IPS-NIHi7 (cell line): Measurements from ENCODE around the gene TRPM1.
A peak's percentile ranks its signal among the peaks of the same experiment; 100 is the strongest.

Experiments
- DNase-seq: peaks from one replicate; pipeline ENCODE4 v3.0.0; 2012; ENCODE audit warnings: mixed read lengths; ENCODE audit errors: extremely low spot score

The TRPM1 gene

DNA sequence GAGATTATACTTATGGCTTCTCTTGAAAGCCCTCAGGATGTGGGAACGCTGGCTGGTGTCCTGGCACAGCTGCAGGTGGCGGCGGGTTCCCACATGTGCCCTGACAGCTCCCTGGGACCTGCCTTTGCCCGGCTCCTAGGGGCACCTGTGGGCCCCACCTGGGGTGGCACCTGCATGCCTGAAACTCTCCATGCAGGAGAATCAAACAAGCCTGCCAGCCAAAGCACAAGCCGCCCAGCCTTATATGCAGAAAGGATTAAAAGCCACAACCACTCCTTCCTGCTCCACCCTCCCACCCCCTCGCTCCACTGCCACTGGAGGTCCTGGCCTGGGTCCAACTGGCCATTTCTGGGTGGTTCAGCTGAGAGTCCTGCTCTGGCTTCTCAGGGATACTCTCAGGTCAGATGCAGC is 18.1 kb downstream of the TRPM1 start:
- no peak for DNase-seq

DNA sequence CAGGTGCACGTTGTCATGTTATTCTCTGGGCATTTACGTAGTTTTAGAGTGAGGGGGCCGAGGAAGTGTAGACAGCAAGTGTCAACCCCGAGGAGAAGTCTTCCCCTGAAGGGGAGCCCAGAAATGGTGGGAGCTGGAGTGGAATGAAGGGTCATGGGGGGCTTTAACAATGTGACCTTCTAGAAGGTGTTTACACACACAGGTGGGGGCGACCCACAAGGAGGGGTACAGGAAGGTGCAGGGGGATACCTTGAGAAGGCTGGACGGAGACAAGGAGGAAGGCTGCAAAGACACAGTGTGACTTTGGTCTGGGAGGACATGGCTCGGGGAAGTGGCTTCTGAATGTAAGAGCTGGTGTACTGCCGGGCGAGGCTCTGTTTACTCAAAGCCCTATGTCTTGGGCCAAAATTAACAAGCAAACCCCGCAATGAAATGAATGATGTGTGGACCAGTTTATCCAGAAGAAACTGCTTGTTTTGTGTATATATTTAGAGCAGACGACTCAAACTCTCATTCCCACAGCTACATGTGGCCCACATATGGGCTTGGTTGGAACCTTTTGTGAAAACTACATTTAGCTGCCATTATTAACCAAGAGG is 18.7 kb downstream of the TRPM1 start:
- no peak for DNase-seq

DNA sequence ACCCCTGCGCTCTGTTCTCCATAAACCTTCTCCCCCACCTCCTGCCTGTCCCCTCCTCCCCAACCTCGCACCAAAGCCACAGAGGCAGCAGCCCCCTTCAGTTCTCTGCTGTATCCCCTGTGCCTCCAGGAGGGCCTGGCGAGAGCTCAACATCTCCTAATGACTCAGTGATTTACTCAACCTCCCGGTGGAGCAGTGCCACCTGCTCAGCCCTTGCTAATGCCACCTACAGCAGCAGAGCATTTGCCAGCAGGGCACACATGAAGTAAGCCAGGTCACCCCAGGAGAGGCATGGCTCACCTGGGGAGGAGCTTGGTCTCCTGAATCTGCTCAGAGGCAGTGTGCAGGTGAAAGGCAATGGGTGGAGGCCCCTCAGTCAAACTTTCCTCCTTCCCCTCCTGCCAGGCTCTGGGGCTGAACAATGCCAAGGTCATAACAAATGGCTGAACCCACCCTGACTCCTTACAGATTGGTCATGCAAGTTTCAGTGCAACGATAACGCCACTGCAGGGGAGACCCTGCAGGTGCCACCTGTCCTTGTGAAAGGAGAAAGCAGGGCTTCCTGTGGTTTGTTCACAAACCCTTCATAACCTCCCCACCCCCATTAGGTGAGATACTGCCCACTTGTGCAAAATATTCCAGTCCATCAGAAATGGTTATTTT is 19.8 kb downstream of the TRPM1 start:
- DNase-seq, result no peak

DNA sequence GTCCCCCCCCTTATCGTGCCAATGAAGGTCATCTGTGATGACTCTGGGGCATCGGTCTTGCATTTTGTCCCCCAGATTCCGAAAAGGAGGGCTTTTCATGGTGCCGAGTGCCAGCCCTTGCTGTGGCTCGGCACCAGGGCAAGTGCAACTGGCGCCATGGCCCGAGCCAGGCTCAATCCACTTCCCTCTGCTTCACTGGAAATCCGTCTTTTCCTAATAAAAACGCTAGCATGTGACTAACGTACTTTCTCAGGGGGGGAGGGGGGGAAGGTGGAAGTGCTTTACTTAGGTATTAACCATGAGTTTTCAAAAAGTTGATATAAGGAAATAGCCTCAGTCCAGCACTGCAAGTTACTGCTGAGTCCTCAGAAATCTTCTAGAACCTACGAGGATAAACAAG is 20.5 kb downstream of the TRPM1 start:
- DNase-seq, result no peak

DNA sequence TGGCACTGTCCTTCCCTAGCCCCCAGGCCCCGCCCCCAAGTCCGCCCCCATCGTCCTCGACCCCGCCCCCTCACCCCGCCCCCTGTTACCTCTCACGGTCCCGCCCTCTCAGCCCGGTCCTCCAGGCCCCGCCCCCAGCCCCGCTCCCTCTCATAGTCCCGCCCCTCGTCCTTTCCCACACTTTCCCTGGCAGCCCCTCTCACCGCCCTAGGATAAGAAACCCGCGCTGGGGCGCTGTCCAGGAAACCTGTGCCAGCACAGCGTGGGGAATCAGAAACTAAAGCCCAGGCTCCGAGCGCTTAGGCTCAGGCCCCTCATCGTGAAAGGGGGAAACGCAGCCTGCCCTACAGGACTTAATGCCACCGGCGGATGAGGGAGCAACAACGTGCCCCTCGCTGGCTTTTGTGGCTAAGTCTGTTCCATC is 20.9 kb downstream of the TRPM1 start:
- DNase-seq, result peak; percentile 94

DNA sequence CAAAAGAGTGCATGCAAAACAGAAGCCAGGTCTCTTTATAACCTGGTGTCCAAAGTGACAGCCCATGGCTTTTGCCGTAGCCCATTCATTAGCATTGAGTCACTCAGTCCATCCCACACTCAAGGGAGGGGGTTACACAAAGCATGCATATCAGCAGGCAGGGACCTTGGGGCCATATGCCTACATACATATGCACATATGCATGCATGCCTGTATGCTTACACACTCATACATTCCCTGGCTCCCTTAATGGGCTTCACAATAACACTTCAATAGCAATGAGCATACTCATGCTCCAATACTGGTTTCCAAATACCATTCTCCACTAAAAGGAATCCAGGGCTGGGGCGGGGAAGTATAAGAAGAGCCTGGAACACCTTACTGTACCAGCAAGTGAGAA is 22.0 kb downstream of the TRPM1 start:
- peak; percentile 48 for DNase-seq

DNA sequence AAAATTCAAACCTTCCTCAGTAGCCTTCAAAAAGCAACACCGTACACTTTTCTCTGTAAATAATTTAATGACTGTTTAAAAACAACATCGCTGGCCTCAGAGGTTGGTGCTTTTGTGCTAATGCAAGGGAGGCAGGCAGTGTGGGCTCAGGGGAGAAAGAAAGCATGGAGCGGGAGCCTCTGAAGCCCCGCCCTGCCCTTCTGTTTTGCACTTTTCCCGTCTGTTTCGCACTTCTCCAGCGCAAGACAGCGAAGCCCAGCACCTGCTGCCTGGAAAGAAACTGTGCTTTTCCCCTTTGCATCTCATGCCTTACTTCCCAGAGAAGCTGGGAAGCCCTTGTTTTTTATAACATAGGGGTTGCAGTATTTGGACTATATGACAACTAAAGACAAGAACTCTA is 23.1 kb downstream of the TRPM1 start:
- no peak for DNase-seq

DNA sequence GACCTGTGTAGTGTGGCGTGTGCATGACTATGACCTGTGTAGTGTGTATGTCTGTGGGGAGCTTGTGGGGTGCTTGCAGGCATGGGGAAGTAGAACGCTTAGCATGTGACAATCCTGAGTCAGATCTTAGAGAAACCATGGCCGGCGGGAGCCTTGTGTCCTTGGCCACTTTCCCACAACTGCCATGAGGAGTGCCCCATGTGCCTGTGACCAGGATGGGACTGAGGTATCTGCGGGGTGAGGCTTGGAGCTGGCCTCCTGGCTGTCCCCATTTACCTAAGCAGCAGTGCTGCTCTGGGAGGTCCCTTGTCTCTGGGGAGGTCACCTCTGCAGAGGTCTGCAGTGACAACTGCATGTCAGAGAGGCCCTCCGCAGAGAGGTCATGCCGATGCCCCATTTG is 23.6 kb downstream of the TRPM1 start:
- DNase-seq, result no peak

DNA sequence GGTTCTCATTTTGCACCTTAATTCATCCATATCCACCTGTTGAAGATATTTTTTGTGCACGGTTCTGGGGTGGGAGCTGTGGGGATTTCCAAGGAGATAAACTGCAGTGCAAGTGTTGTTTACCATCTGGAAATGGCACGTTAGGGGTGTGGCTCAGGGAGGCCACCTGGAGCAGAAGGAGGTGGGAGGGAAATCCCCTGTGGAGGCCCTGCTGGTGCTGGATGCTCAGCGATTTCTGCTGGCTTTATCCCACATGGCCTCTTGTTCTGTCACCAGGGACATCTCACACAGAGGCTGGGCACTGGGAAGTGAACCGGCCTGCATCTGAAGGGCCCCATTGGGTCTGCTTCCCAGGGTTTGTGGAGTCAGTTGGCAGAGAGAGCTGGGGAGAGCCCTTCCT is 24.3 kb downstream of the TRPM1 start:
- DNase-seq, result no peak

DNA sequence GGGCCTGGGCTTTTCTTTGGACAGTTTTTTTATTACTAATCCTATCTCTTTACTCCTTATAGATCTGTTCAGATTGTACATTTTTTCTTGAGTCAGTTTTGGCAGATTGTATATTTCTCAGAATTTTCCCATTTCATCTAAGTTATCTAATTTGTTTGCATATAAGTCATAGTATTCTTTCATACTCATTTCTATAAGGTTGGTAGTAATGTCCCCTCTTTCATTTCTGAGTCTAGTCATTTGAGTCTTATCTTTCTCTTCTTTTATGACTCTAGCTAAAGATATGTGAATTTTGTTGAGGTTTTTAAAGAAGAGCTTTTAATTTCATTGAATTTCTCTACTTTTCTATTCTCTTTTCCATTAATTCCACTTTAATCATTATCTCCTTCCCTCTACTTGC is 27.2 kb downstream of the TRPM1 start:
- DNase-seq, result no peak

DNA sequence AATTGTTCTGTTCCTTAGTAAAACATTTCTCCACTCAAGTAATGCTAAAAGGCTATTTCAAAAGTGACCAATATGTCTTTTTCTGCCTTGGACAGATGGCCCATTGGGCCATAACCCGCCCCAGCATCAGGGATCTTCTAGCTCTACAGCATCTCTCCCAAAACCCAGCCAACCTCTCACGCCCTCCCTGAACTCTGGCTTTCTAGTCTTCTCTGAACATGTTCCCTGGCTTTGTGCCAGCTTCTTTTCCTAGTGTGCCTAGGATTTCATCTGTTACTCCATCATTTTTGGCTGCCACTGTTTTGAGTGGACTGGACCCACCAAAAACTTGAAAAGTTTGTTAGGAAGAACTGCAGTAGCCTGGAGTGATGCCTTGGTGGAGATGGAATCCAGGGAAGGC is 30.7 kb downstream of the TRPM1 start:
- DNase-seq, result no peak

DNA sequence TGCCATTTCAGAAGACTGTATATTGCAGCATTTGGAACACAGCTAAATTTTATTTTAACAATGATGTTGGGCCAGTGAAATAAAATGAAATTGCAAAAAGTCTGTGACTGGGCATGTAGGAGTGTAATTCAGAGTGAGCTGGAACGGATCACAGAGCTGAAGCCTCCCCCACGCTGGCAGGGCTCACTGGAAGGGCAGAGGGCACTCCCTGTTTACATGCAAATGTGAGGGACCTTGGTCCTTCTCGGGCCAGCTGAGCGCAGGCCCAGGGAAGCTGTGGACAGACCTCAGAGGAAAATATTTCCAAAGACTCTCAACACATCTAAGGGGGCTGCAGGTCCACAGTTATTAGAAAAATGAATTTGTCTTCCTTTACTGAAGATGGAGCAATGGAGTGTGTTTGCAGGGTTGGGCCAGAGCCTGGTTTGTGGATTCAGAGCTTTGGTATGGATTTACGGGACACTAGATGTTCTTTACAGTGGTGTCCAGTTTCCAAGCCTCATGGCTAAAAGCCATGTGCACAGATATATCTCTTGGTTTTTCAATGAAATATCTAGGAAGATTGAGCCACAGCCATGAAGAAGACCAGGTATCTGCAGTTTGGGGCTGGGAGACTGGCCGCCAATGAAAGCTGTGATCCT is 32.0 kb downstream of the TRPM1 start:
- no peak for DNase-seq

DNA sequence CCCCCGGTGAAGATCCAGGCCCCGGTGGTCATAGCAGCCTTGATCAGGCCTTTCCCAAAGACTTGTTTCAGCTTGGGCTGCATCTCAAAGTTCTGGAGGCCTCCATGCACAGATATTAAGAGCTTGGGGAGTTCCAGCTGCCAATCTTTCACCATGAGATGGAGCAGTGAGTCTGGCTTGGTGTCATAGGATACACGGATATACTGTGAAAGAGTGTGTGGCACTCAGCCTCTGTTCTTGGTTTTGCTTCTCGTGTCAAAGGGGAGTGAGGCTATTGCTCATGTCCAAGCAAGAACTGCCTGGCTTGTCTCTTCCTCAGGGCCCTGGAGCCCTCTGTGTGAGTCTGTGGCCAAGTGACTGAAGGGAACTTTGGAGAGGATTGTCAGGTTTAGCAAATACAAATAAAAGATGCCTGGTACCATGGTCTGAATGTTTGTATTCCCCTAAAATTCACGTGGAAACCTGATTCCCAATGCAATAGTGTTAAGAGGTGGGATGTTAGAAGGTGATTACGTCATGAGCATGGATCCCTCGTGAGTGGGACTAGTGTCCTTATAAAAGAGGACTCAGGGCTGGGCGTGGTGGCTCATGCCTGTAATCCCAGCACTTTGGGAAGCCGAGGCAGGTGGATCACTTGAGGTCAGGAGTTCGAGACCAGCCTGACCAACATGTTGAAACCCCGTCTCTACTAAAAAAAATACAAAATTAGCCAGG is 33.5 kb downstream of the TRPM1 start:
- DNase-seq, result no peak

DNA sequence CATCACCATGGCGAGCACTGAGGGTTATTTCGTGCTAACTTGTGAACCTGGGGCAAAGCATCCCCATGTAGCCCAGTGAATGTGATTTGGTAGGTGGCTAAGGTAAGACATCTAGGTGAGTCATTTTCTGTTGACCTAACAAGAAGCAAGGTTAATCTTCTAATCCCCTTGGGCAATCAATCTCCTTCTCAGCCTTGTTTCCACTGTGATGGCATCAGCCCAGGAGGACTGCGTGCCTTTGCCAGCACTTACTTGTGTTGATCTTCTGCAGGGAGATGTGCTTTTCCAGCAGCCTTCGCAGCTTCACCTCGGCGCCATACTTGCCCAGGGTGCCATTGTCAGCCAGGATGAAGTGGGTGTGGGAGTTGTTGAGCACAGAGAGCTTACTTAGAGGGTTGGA is 35.7 kb downstream of the TRPM1 start:
- no peak for DNase-seq

DNA sequence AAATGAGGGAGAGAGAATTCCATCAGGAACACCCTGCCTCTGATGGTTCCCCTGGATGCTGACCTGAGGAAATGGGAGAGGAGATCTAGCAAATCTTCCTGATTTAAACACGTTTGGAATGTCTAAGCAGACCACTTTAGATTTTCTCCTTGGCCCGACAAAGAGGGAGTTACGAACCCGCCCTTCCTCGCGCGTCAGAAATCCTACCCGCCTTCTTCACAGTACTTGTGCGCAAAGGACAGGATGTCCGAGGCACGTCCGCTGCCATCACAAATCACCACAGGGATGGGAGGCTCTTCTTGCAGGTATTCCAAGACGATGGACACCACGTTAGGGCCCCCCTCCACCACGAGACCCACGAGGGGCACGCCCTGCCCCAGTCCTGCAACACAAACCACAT is 38.6 kb downstream of the TRPM1 start:
- no peak for DNase-seq

DNA sequence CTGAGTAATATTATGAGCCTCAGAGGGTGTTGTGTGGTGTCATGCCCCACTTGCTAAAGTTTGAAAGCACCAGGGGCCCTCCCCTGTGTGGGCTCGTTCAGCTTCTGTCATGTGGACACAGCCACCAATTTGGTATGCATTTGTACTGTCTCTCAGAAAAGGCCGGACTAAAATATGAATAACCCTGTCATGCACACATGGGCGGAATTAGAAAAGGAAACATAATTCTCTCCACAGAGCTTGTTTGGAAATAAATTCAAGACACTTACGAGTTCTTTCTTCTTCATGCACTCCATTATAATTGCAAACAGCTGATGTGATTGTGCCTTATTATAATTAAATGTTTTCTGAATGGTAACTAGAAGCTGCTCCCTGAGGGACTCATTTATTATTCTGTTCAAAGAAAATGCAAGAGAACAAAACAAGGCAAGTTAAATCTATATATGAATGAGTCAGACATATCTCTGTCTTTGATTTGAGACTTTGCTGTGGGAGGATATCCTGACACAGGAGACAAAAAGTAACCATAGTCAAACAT is 39.1 kb downstream of the TRPM1 start:
- no peak for DNase-seq

DNA sequence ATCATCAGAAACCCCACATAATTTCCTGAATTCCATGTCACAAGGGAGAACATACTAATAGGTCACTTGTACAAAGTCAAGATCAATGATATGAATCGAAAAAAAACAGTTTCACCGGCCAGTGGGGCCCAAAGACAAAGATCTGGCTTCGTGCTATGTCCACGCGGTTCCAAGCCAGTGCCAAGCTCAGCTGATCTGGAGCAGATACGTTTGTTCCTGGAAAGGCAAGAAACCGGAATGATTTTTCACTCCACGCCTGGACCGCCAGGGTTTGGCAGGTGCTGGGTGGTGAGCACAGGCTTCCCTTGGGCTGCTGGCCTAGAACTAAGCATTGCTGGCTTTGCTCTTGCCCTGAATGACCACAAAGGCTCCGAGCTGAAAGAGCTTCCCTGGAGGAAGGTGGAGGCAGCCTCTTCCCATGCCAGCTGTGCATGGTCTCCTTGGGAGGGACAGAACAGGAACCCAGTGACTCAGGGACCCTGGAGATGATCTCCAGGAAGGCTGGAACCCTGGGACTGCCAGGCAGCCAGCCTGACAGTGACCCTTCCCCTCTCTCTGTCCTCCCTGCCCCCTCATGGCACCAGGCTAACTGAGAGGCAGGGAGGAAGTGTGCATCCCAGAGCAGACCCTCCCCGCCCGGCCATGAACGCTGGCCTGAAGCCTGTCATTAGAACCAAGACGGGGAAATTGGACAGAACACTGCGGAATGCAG is 40.9 kb downstream of the TRPM1 start:
- no peak for DNase-seq

DNA sequence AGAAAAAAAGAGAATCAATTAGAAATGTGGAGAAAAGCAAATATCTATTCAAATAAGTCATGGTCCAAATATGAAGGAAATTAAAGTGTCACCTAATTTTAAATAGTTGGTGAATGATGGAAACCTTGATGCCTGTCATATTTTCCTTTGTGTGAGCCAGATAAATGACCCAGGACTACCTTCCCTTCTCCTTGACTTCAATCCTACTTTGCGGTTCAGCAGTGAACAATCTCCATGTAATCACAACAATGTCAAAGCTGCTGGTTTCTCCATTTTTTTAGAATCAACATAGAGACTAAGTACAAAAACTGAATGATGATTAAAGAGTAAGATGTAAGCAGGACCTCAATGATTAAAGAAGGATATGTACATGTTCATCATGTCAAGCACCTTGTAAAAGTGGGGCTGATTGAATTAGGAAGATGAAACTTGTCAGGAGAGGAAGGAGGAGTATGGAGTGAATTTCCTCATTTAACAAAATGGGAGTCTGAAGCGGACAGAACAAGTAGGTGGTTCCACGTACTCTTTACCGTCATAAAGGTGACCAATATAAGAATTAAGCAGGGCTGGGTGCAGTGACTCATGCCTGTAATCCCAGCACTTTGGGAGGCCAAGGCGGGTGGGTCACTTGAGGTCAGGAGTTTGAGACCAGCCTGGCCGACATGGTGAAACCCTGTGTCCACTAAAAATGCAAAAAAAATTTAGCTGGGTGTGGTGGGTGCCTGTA is 43.1 kb downstream of the TRPM1 start:
- DNase-seq, result no peak

DNA sequence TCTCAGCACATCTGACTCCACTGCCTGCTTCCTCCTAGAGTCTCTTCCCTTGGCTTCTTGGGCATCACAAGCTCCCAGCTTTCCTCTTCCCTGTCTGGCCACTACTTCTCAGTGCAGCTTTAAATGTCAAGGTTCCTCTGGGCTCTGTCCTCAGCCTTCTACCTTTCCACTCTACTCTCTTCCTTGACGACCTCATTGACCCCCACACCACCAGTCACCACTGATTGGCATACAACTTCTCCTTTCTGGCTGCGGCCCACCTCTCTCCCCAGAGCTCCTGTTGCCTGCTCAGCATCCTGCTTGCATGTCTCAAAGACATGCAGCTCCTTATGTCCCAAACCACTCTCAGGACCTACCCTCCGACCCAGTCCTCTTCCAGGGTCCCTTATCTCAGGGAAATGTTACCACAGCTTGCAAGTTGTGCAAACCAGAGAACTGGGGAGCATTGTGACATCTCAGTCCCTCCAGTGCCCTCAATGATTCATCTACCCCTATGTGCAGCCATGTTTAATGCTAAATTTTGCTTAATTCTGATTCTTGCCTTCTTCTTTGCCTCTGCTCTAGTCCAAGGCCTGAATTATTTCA is 49.9 kb downstream of the TRPM1 start:
- no peak for DNase-seq

DNA sequence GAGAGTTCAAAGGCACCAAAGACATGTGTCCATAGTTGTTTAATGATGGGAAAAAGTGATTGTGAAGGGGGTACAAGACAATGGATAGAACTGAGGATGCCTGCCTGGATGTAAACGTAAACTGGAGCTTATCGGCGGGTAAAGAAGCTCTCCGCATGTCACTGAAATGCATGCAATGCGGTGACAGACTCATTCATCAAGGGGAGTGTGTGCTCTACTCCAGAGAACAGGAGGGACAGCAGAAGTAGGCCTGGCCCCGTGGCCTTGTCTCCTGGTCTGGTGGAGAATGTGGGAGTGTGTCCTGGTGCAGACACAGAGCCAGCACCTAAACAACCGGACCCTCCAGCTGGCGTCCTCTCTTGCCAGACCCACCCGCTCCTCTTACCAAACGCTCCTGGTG is 50.6 kb downstream of the TRPM1 start:
- DNase-seq, result no peak
